Endothelial cell of umbilical vein (primary cell): ENCODE data around the gene SH3BP2. TPM values are rescaled to one million over a fixed set of nuclear protein-coding genes. Genes with fewer than 3 reads are reported as not detected.

ENCODE experiments used
- BruUV-seq: library from RNA; stranded (reverse); fragments of 400-500 nt; replicated peaks from 2 replicates; lab custom pipeline; 2021; lab: Mats Ljungman, UMichigan
- CTCF ChIA-PET: fragments of 300-600, 350-600 bp; sonication (Branson Sonifier 250); formaldehyde crosslinking; loops from one replicate; lab custom pipeline; 2021; ENCODE audit warnings: antibody characterized with exemption, inconsistent platforms; lab: Charles Lee
- POLR2A ChIA-PET: fragments of 300-600, 350-600 bp; sonication (Branson Sonifier 250); formaldehyde crosslinking; loops from one replicate; lab custom pipeline; 2021; ENCODE audit warnings: antibody characterized with exemption, inconsistent platforms; lab: Charles Lee
- DNase-seq: peaks from one replicate; pipeline ENCODE4 v3.0.0-alpha.2; 2011; ENCODE audit warnings: low read depth, low spot score
- FAIRE-seq: peaks from 2 replicates; lab custom pipeline; 2011; peaks lifted over from hg19 to GRCh38; lab: Jason Lieb, UNC
- H2AFZ ChIP-seq: 2 replicates; pipeline ENCODE4 v1.6.0; 2012; ENCODE audit warnings: low read depth, low read length, control low read depth, inconsistent platforms
- H3K27ac ChIP-seq: 2 replicates; pipeline ENCODE4 v1.5.1; 2011; ENCODE audit warnings: low read depth, mild to moderate bottlenecking, control low read depth, low read length, moderate library complexity; ENCODE audit not compliant: insufficient read depth
- H3K27me3 ChIP-seq, 2 experiments: 2 replicates each; pipeline versions ENCODE4 v1.6.0 to v1.6.1; 2011; ENCODE audit warnings: low read length in 2 of 2, mixed read lengths in 1 of 2; ENCODE audit not compliant: control insufficient read depth in 2 of 2, insufficient read depth in 2 of 2
- H3K36me3 ChIP-seq, 2 experiments: 2 replicates in 1 of 2; 3 replicates in 1 of 2; pipeline ENCODE4 v1.5.1; 2011; ENCODE audit warnings: low read length in 2 of 2, mild to moderate bottlenecking in 1 of 2, moderate library complexity in 1 of 2; ENCODE audit not compliant: control insufficient read depth in 2 of 2, insufficient read depth in 2 of 2; ENCODE audit errors: extremely low read depth in 1 of 2
- H3K4me1 ChIP-seq: 3 replicates; pipeline ENCODE4 v1.5.1; 2011; ENCODE audit warnings: mild to moderate bottlenecking, low read length; ENCODE audit not compliant: control insufficient read depth, insufficient read depth; ENCODE audit errors: extremely low read depth
- H3K4me2 ChIP-seq: 2 replicates; pipeline ENCODE4 v1.6.1; 2011; ENCODE audit warnings: low read length, control low read depth, mixed read lengths; ENCODE audit not compliant: insufficient read depth
- H3K4me3 ChIP-seq, 3 experiments: fragments of 200-600 bp in 1 of 3; sonication (generic), shearing (Covaris generic) in 1 of 3; replicated peaks in 1 of 3; 2 replicates each; pipeline ENCODE4 v1.5.1; 2011 to 2016; ENCODE audit warnings: control low read depth in 3 of 3, low read length in 3 of 3, mild to moderate bottlenecking in 2 of 3, inconsistent platforms in 1 of 3, low read depth in 1 of 3, moderate library complexity in 1 of 3; ENCODE audit not compliant: insufficient read depth in 1 of 3
- H3K79me2 ChIP-seq: 2 replicates; pipeline ENCODE4 v1.6.0; 2012; ENCODE audit warnings: low read length, inconsistent platforms; ENCODE audit not compliant: control insufficient read depth, insufficient read depth
- H3K9ac ChIP-seq: replicated peaks from 2 replicates; pipeline ENCODE3; 2011; ENCODE audit warnings: low read length, control low read depth; ENCODE audit not compliant: insufficient read depth; ENCODE audit errors: extremely low read depth
- H3K9me1 ChIP-seq: replicated peaks from 3 replicates; pipeline ENCODE4 v1.6.0; 2011; ENCODE audit warnings: mild to moderate bottlenecking, low read length; ENCODE audit not compliant: control insufficient read depth, insufficient read depth; ENCODE audit errors: extremely low read depth
- H3K9me3 ChIP-seq: replicated peaks from 2 replicates; pipeline ENCODE4 v1.5.1; 2012; ENCODE audit warnings: low read length, inconsistent platforms; ENCODE audit not compliant: control insufficient read depth, insufficient read depth
- H4K20me1 ChIP-seq: replicated peaks from 2 replicates; pipeline ENCODE3; 2011; ENCODE audit warnings: mild to moderate bottlenecking, low read length; ENCODE audit not compliant: control insufficient read depth, insufficient read depth; ENCODE audit errors: extremely low read depth
- EZH2 ChIP-seq: IDR thresholded peaks from 2 replicates; pipeline ENCODE4 v1.6.1; 2012; ENCODE audit warnings: borderline replicate concordance, low read depth, mild to moderate bottlenecking, moderate library complexity, low read length, inconsistent platforms; ENCODE audit not compliant: severe bottlenecking
- FOS ChIP-seq: IDR thresholded peaks from 2 replicates; pipeline ENCODE4 v1.6.1; 2011; ENCODE audit warnings: mild to moderate bottlenecking, low read length, moderate library complexity, borderline replicate concordance; ENCODE audit not compliant: insufficient read depth
- GATA2 ChIP-seq: IDR thresholded peaks from 2 replicates; pipeline ENCODE4 v1.7.0; 2011; ENCODE audit warnings: low read depth, mild to moderate bottlenecking, moderate library complexity, mixed read lengths, low read length; ENCODE audit not compliant: insufficient read length, insufficient read depth
- JUN ChIP-seq: IDR thresholded peaks from 2 replicates; pipeline ENCODE4 v1.6.1; 2011; ENCODE audit warnings: borderline replicate concordance, low read depth; ENCODE audit not compliant: insufficient read length, insufficient read depth
- MYC ChIP-seq: IDR thresholded peaks from one replicate; pipeline ENCODE4 v1.6.1; 2011; ENCODE audit warnings: mild to moderate bottlenecking, low read depth, low read length
- POLR2A ChIP-seq: IDR thresholded peaks from 2 replicates; pipeline ENCODE4 v1.6.1; 2012; ENCODE audit warnings: low read depth, mild to moderate bottlenecking, control low read depth, low read length
- POLR2AphosphoS5 ChIP-seq: IDR thresholded peaks from 2 replicates; pipeline ENCODE4 v1.6.1; 2012; ENCODE audit warnings: low read depth, mild to moderate bottlenecking, control low read depth, low read length, moderate library complexity; ENCODE audit not compliant: insufficient read depth
- dilution Hi-C: fragments of 300-500 bp; cut with MboI; formaldehyde crosslinking; loops from one replicate; pipeline ENCODE4 v1.15.0; 2019; ENCODE audit warnings: low sequenced_read_pairs; ENCODE audit not compliant: extremely low pct_ligation_motif_present
- intact Hi-C: fragments of 100-400 bp; cut with micrococcal nuclease; formaldehyde crosslinking; loops from one replicate; pipeline ENCODE4 v1.10.0; 2022
- polyA plus RNA-seq, 4 experiments: library from polyadenylated mRNA; depleted of rRNA in 3 of 4; stranded (reverse) in 3 of 4; unstranded in 1 of 4; fragments of >200 nt; gene quantifications; 2 replicates each; pipeline versions ENCODE4 v1.2.1 to v1.2.3, GENCODE V29; 2011 to 2012; ENCODE audit warnings: missing spikeins in 1 of 4
- total RNA-seq: library from RNA; stranded (reverse); gene quantifications from 2 replicates; pipeline ENCODE4 v1.2.3, GENCODE V29; 2021
- TF ChIP-seq, protein P1 (sequence below): IDR thresholded peaks from 2 replicates; pipeline ENCODE4 v1.6.1; 2011; ENCODE audit not compliant: insufficient read depth, insufficient read length
- TF ChIP-seq, protein P2 (sequence below), 2 donors: IDR thresholded peaks; 1 replicate in 1 of 2; 2 replicates in 1 of 2; pipeline ENCODE4 v1.5.1; 2011; ENCODE audit warnings: low read length in 2 of 2, mild to moderate bottlenecking in 2 of 2, moderate library complexity in 2 of 2, control low read depth in 1 of 2, inconsistent platforms in 1 of 2, low read depth in 1 of 2; ENCODE audit not compliant: insufficient read depth in 1 of 2; ENCODE audit errors: extremely low read depth in 1 of 2

SH3BP2 gene
- total and polyA plus RNA-seq, 2 donors (not counting 3 experiments of a cell fraction or from before 2014, with no cell fraction given) = 69.2 to 73.9 TPM

DNA sequence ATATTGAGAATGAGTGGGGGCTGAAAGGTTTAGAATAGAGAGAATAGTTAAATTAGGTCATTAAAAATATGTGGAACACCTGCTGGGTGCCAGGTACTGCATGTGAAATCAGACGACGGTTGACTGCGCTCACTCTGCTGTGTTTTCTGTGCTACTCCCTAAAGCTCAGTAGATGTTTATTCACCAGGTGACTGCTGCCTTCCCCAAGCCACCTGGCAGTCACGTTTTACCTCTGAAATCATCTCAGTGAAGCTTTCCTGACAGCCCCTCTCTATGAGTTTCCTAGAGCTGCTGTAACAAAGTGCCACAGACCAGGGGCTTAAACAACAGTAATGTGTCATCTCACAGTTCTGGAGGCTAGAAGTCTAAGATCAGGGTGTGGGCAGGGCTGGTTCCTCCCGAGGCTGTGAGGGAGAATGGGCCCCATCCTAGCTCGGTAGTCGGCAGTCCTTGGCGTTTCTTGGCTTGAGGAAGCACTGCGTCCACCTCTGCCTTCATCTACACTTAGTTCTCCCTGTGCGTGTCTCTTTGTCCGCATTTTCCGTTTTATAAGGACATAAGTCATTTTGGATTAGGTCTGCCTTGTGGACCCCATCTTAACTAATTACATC is 76.1 kb downstream of the SH3BP2 start:
- FAIRE-seq (no peak), DNase-seq (no peak)
- no peak overlapping the region for H3K4me3 ChIP-seq
- H3K27ac ChIP-seq = no peak overlapping the region
- H4K20me1 ChIP-seq = peaks cover 9% of the 10 kb centered on the region
- H3K4me1 ChIP-seq = peaks cover 33% of the 10 kb centered on the region
- CTCF ChIA-PET = interaction anchor here (1.4 kb wide), 1 partner anchor 61 kb away, joined by 3 read pairs; no protein-coding TSS in a partner anchor
- H3K9ac ChIP-seq = no peak overlapping the region
- no peaks in the 10 kb centered on the region for H3K27me3 ChIP-seq
- dilution Hi-C loops (no loop called here), intact Hi-C loops (no loop called here)
- no TSS peak for BruUV-seq
- no peak overlapping the region for H3K4me2 ChIP-seq
- no peaks in the 10 kb centered on the region for H3K36me3 ChIP-seq
- H3K79me2 ChIP-seq = peaks cover 92% of the 10 kb centered on the region
- no peaks in the 10 kb centered on the region for H3K9me1 ChIP-seq
- POLR2A ChIA-PET = no interaction called here
- TF ChIP-seq POLR2AphosphoS5 (no peak), JUN (no peak), FOS (no peak), POLR2A (no peak), GATA2 (no peak), MYC (no peak), EZH2 (no peak)
- TF ChIP-seq, protein P1, sequence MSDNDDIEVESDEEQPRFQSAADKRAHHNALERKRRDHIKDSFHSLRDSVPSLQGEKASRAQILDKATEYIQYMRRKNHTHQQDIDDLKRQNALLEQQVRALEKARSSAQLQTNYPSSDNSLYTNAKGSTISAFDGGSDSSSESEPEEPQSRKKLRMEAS = no peak
- TF ChIP-seq, protein P2, sequence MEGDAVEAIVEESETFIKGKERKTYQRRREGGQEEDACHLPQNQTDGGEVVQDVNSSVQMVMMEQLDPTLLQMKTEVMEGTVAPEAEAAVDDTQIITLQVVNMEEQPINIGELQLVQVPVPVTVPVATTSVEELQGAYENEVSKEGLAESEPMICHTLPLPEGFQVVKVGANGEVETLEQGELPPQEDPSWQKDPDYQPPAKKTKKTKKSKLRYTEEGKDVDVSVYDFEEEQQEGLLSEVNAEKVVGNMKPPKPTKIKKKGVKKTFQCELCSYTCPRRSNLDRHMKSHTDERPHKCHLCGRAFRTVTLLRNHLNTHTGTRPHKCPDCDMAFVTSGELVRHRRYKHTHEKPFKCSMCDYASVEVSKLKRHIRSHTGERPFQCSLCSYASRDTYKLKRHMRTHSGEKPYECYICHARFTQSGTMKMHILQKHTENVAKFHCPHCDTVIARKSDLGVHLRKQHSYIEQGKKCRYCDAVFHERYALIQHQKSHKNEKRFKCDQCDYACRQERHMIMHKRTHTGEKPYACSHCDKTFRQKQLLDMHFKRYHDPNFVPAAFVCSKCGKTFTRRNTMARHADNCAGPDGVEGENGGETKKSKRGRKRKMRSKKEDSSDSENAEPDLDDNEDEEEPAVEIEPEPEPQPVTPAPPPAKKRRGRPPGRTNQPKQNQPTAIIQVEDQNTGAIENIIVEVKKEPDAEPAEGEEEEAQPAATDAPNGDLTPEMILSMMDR (IDR thresholded peaks at IDR 0.05; ENCODE audit: extremely low read depth in 1 of 2, insufficient read depth in 1 of 2, low read depth in 1 of 2, low read length in 2 of 2) = no peak
- H3K9me3 ChIP-seq = no peaks in the 10 kb centered on the region
- no peak overlapping the region for H2AFZ ChIP-seq
